T47D (cell line): ENCODE measurements around the gene DSCAML1.

Source experiments
- DNase-seq, 2 experiments: peaks; one replicate each; pipeline versions ENCODE4 v3.0.0 to v3.0.0-alpha.2; 2011 to 2012; ENCODE audit warnings: low read depth in 1 of 2, low spot score in 1 of 2
- JUND ChIP-seq: IDR thresholded peaks from 2 replicates; pipeline ENCODE4 v1.6.1; 2012; ENCODE audit warnings: low read depth
- in situ Hi-C: cut with HindIII; loops from 2 replicates; pipeline ENCODE4 v1.10.0; 2016; ENCODE audit warnings: low sequenced_read_pairs, low pct_unique_long_range_greater_than_20kb

Gene DSCAML1

GRCh38 chr11:117725048-117725734 lies 71.8 kb downstream of the DSCAML1 start:
- in situ Hi-C loops, result no loop called here
- no peak for TF ChIP-seq JUND
- no peak for DNase-seq

- no peak for TF ChIP-seq JUND
- no peak for DNase-seq
- in situ Hi-C loops, result no loop called here
Measured at GRCh38 chr11:117724621-117725020, 72.4 kb downstream of the DSCAML1 start.

GRCh38 chr11:117724104-117724503 lies 72.9 kb downstream of the DSCAML1 start:
- in situ Hi-C loops, result no loop called here
- TF ChIP-seq JUND, result no peak
- DNase-seq, result no peak

- no peak for DNase-seq
- in situ Hi-C loops, result no loop called here
Measured at GRCh38 chr11:117723277-117724024, 73.6 kb downstream of the DSCAML1 start.

GRCh38 chr11:117722082-117722481 lies 74.9 kb downstream of the DSCAML1 start:
- in situ Hi-C loops, result no loop called here
- TF ChIP-seq JUND, result no peak
- DNase-seq, result no peak

More at GRCh38 chr11:117723277-117724024, 73.6 kb downstream of the DSCAML1 start:
- no peak for TF ChIP-seq JUND

- in situ Hi-C loops, result no loop called here
- DNase-seq, result no peak
- no peak for TF ChIP-seq JUND
Measured at GRCh38 chr11:117720061-117720511, 76.9 kb downstream of the DSCAML1 start.

GRCh38 chr11:117719480-117719879 lies 77.5 kb downstream of the DSCAML1 start:
- in situ Hi-C loops, result no loop called here
- DNase-seq, result no peak
- no peak for TF ChIP-seq JUND

- in situ Hi-C loops, result no loop called here
- DNase-seq, result peak; percentile 88 to 99
- no peak for TF ChIP-seq JUND
Measured at GRCh38 chr11:117717485-117718314, 79.3 kb downstream of the DSCAML1 start.

- peak in 1 of 2 experiments; percentile 49 for DNase-seq
- no peak for TF ChIP-seq JUND
- in situ Hi-C loops, result no loop called here
Measured at GRCh38 chr11:117716521-117717440, 80.2 kb downstream of the DSCAML1 start.

- in situ Hi-C loops, result no loop called here
- DNase-seq, result no peak
- no peak for TF ChIP-seq JUND
Measured at GRCh38 chr11:117715801-117716200, 81.2 kb downstream of the DSCAML1 start.

GRCh38 chr11:117713538-117713991 lies 83.5 kb downstream of the DSCAML1 start:
- no peak for DNase-seq
- TF ChIP-seq JUND, result no peak
- in situ Hi-C loops, result no loop called here

- no peak for TF ChIP-seq JUND
- DNase-seq, result no peak
- in situ Hi-C loops, result no loop called here
Measured at GRCh38 chr11:117712530-117712929, 84.5 kb downstream of the DSCAML1 start.
